Hematopoietic multipotent progenitor cell (in vitro differentiated cells): ENCODE results near the gene ITPA. TPM values are rescaled to one million over a fixed set of nuclear protein-coding genes. Genes with fewer than 3 reads are reported as not detected.

ENCODE experiments used
- DNase-seq, 3 donors: peaks; one replicate each; pipeline ENCODE4 v3.0.0-alpha.2; 2011 to 2015; ENCODE audit warnings: low read depth in 2 of 3, low spot score in 2 of 3
- total RNA-seq: library from RNA; depleted of rRNA; stranded (reverse); fragments of >200 nt; gene quantifications from one replicate; pipeline ENCODE4 v1.2.3, GENCODE V29; 2012

ITPA gene
- total RNA-seq, 1 donor: 34.2 TPM

DNA sequence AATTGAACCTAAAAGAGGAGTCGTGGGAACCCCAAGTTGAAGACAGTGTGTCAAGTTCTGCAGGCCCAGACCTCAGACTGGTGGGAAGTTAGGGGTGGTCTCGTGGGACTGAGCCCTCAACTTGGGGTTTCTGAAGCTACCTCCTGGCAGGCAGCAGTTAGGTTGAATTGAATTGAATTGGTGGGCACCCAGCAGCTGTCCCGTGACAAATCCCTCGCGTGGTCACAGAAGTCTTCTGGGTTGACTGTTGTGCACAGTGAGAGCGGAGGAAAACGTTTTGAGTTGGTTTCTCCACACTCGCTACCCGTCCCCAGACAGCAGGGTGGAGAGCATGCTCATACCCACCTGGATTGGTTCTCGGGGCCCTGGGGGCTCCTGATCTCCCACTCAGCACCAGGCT, 16.8 kb downstream of the ITPA start:
- DNase-seq: no peak

DNA sequence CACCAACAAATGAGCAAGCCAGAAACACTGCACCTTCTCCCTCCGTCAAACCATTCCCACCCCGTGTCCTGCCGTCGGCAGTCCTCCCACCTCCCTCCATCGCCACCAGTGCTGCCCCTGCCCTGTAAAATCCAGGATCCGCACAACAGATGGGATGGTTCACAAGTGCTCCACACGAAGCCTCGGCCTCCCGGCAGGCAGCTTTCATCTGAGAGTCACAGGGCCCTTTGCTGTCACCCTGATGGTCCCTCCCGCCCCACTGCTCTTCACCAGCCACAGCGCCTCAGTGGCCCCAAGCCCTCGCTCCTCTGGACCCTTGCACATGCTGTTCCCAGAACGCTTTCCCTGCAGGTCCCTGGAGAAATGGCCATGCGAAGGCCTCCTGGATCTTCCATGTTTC, 17.6 kb downstream of the ITPA start:
- DNase-seq: no peak

GRCh38 chr20:3227506-3227905, 18.2 kb downstream of the ITPA start:
- no peak for DNase-seq

DNA sequence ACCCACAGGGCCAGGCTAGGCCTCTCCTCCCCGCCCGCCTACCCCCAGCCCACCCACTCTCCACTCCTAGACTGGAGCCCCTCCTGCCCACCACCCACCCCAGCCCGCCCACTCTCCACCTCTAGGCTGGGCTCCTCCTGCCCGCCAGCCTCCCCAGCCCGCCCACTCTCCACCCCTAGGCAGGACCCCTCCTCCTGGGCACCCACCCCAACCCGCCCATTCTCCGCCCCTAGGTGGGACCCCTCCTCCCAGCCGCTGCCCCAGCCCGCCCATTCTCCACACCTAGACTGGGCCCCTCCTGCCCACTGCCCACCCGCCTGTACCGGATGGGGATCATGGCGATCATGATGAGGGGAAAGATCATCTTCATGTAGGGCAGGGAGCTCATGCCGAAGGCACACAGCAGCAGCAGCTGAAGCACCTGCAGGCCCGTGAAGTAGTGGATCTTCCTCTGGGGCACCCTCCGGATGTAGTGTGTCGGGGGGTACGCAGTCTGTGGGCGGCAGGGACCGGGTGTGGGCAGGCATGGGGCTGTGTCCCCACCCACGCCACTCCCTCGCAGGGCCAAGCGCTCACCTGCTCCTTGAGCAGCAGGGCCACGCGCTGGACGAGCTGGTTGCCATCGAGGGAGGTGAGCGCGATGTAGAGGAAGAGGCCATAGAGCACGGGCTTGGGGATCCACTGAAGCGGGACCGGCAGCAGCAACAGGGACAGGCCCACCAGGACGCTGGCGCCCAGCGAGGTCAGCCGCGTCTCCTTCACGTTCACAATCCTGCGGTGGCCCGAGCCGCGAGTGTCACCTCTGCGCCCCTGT, 18.8 kb downstream of the ITPA start:
- no peak for DNase-seq

GRCh38 chr20:3228750-3229032, 19.4 kb downstream of the ITPA start:
- no peak for DNase-seq

- DNase-seq: no peak
Observed at GRCh38 chr20:3229158-3229557, 19.9 kb downstream of the ITPA start.

- DNase-seq: no peak
Observed at GRCh38 chr20:3229798-3230197, 20.5 kb downstream of the ITPA start.

GRCh38 chr20:3231116-3231515, 21.8 kb downstream of the ITPA start:
- no peak for DNase-seq

- no peak for DNase-seq
Observed at GRCh38 chr20:3231889-3232588, 22.7 kb downstream of the ITPA start.

DNA sequence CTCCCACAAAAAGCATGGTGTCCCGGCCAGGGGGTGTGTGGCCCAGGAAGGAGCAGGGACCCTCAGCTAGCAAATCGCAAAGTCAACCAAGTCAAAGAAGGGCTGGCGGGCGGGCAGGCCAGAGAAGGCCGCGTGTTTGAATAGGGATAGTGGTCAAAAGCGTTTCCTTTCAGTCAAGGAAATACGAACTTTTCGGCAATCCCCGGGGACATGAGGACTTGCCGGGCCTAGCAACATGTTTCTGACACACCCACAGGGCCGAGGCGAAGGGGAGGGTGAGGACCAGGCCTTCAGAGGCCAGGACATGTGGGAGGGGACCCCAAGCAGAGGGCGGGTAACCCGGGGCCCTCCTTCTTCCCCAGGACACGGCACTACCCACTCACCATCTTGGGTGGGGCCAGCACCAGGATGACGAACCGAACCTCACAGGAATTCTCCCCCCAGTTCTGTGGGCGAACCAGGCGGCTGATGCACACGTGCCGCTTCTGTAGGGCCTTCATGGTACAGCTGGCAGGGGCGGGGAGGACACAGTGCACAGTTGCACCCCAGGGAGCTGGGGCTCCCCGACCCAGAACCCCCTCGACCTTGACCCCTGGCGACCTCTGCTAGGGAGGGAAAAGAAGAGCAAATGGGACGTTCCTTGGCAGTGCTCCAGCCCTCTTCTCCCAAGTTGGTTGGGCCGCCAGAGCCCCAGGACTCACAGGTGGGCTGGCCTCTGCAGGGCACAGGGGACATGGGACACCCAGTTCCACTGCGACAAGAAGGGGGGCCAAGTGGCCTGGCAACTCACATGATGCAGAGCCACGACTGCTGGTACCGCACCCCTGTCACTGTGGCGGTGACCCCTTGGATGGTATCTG, 24.1 kb downstream of the ITPA start:
- DNase-seq: no peak

DNA sequence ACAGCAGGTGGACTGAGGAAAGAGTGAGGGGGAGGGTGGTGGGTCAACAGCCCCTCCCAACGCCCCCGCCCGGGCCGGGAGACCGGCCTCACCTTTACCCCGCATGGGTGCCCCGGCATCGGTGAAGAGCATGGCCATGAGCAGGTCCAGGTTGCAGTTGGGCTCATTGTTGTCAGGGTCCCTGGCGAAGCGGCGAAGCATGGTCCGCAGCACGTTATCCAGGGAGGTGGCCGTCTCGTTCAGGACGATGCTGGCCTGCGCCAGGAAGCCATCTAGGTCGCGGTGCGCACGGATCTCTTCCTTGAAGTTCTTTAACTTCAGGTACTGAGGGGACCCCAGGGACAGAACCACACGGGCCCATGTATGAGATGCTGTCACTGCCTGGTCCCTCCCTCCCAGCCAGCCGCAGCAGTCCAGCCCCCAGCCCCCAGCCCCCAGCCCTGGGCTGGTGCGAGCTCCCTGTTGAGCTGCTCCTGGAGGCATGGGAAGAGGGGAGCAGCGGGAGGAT, 24.7 kb downstream of the ITPA start:
- DNase-seq: no peak

DNA sequence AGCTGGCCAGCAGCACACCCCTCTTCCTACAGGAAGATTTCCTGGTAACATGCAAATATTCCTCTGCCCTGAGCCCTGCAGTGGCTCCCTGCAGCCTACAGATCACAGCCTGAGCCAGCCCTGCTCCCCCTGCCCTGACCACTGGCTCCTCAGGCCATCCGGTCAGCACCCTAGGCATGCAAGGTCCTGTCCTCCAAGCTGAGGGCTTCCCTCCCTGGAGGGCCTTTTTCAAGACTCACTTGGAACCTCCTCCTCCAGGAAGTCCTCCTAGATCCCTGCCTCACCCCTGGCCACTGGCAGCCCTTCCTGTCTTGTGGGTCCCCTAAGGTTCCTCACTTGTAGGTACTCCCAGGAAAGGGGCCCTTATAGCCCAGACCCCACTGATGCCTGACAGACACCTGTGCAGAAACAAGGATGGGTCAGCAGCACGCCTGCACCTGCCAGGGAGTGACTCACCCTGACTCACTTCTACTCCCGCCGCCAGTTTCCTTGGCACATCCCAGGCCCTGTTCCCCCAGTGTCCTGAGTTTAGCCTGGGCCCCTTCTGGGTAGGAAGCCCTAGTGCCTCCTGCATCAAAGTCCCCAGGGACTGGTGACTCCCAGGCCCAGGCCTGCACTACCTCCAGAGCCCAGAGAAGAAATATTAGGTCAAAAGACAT, 26.5 kb downstream of the ITPA start:
- DNase-seq: no peak

GRCh38 chr20:3237011-3237957, 28.0 kb downstream of the ITPA start:
- no peak for DNase-seq

- DNase-seq: peak in 1 of 3 donors; percentile 33
Observed at GRCh38 chr20:3237958-3238615, 28.8 kb downstream of the ITPA start.

DNA sequence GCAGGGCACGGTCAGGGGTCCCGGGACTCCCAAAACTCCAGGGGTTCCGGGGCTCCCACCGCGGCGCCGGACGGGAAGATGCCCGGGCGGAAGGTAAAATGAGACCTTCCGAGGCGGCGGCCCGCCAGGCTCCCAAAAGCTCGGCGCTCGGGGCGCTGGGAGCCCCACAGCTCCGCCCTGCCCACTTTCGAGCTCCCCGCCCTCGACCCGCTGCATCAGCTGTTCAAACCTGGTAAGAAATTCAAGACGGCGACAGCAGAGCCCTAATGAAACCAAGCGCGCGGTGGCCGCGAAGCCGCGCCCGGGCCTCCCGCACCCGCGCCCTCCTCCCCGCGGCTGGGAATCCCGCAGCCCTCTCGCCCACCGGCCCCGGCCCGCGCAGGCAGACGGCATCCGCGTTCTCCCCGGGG, 29.3 kb downstream of the ITPA start:
- DNase-seq: peak in 2 of 3 donors; percentile 31 to 53

GRCh38 chr20:3239026-3239866, 29.9 kb downstream of the ITPA start, which contains the start of gene SLC4A11:
TSS of gene SLC4A11 (minus strand) at chr20:3239190. CDS start at chr20:3239137, 53 bp downstream.
- DNase-seq: peak in 1 of 3 donors; percentile 39

DNA sequence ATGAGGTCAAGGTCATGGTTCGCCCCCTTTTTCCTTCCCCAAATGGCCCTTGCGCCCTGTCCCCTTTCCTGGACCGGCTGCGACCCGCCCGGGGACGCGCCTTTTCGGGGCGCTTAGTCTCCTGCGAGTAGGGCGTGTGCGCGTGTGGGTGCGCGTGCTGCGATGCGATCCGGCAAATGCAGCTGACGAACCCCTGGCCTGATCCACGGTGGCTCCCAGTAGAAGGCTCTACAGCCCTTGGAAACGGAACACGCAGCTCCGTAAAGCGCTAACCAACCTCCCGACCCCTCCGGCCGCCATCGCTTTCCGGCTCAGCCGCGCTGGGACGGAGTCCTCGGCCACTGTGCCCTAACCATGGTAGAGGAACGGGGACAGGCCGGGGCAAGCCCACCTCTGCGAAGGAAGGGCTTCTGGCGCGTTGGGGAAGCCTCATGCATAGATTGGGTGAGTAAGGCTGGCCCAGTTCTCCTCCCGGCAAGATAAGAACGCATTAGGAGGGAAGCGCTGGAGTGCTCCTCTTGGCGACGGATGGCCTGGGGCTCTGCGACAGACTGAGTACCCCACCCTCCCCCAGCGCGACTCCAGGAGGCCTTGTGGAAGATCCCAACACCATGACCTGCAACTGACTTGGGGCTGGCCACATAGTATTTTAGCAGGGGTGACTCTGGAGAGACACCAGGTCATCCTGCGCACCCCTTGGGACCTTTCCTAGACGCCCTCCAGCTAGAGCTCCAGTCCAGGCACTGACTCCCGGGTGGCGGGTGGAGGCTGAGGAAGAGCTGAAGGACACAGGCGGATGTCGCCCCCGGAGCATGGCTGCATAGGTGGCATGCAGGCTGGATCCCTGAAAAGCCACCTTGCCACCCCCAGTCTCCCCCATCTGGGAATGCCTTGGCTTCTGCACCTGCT, 30.8 kb downstream of the ITPA start:
- no peak for DNase-seq
